Brain microvascular endothelial cell (primary cell): ENCODE measurements around the gene DBR1.
A peak's percentile ranks its signal among the peaks of the same experiment; 100 is the strongest.

Experiments used
- DNase-seq: peaks from one replicate; pipeline ENCODE4 v3.0.0-alpha.2; 2020
- H3K27ac ChIP-seq: fragments of 250-450 bp; sonication (Bioruptor Pico); 2 replicates; pipeline ENCODE4 v1.5.1; 2020; ENCODE audit warnings: mild to moderate bottlenecking, moderate library complexity
- H3K27me3 ChIP-seq: fragments of 250-450 bp; sonication (Bioruptor Pico); replicated peaks from 2 replicates; pipeline ENCODE4 v1.5.1; 2020; ENCODE audit warnings: mild to moderate bottlenecking
- H3K36me3 ChIP-seq: fragments of 250-450 bp; sonication (Bioruptor Pico); replicated peaks from 2 replicates; pipeline ENCODE4 v1.5.1; 2020; ENCODE audit warnings: mild to moderate bottlenecking
- H3K4me3 ChIP-seq: 2 replicates; pipeline ENCODE4 v1.5.1; 2011; ENCODE audit warnings: low read depth, mild to moderate bottlenecking, control low read depth, low read length, moderate library complexity
- in situ Hi-C: cut with HindIII; loops from 2 replicates; pipeline ENCODE4 v1.10.0; 2017; ENCODE audit warnings: low sequenced_read_pairs, low pct_ligation_motif_present
- TF ChIP-seq, protein P1 (sequence below): IDR thresholded peaks from 2 replicates; pipeline ENCODE4 v1.5.1; 2011; ENCODE audit warnings: low read depth, mild to moderate bottlenecking, moderate library complexity, low read length, control low read depth, inconsistent platforms; ENCODE audit errors: missing control alignments

Gene DBR1

DNA sequence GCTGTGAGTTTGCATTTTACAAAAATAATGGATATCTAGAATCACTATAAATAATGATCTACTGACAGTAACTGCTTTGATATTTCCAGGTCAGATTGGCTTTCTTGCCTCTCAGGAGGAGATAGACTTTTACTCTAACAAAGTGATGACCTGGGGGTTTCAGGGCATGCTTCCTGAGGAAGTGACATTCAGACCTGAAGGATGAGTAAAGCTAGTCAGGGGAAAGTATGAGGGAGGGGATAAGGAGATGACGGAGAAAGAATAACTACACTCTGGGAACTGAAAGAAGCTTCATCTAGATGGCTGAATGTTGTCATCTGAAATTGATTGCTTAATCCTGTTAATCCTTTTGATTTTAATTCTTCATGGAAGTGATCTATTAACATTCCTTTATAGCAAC, 44.5 kb upstream of the DBR1 start:
- peak; percentile 61 for DNase-seq
- peak overlapping the region; percentile 55 for H3K27ac ChIP-seq
- in situ Hi-C loops, result no loop called here
- TF ChIP-seq, protein P1, sequence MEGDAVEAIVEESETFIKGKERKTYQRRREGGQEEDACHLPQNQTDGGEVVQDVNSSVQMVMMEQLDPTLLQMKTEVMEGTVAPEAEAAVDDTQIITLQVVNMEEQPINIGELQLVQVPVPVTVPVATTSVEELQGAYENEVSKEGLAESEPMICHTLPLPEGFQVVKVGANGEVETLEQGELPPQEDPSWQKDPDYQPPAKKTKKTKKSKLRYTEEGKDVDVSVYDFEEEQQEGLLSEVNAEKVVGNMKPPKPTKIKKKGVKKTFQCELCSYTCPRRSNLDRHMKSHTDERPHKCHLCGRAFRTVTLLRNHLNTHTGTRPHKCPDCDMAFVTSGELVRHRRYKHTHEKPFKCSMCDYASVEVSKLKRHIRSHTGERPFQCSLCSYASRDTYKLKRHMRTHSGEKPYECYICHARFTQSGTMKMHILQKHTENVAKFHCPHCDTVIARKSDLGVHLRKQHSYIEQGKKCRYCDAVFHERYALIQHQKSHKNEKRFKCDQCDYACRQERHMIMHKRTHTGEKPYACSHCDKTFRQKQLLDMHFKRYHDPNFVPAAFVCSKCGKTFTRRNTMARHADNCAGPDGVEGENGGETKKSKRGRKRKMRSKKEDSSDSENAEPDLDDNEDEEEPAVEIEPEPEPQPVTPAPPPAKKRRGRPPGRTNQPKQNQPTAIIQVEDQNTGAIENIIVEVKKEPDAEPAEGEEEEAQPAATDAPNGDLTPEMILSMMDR, result no peak
- H3K4me3 ChIP-seq, result no peak overlapping the region
- H3K27me3 ChIP-seq, result no peaks in the 10 kb centered on the region
- peaks cover 12% of the 10 kb centered on the region for H3K36me3 ChIP-seq

- in situ Hi-C loops, result no loop called here
- H3K36me3 ChIP-seq, result peaks cover 3% of the 10 kb centered on the region
- no peaks in the 10 kb centered on the region for H3K27me3 ChIP-seq
- DNase-seq, result no peak
- TF ChIP-seq, protein P1, result no peak
- no peak overlapping the region for H3K4me3 ChIP-seq
- no peak overlapping the region for H3K27ac ChIP-seq
Observed at GRCh38 chr3:138213398-138214085, 38.8 kb upstream of the DBR1 start.

- H3K27me3 ChIP-seq, result no peaks in the 10 kb centered on the region
- DNase-seq, result no peak
- H3K36me3 ChIP-seq, result peaks cover 3% of the 10 kb centered on the region
- TF ChIP-seq, protein P1, result no peak
- H3K4me3 ChIP-seq, result no peak overlapping the region
- in situ Hi-C loops, result no loop called here
- H3K27ac ChIP-seq, result no peak overlapping the region
Observed at GRCh38 chr3:138210528-138210927, 35.8 kb upstream of the DBR1 start.

DNA sequence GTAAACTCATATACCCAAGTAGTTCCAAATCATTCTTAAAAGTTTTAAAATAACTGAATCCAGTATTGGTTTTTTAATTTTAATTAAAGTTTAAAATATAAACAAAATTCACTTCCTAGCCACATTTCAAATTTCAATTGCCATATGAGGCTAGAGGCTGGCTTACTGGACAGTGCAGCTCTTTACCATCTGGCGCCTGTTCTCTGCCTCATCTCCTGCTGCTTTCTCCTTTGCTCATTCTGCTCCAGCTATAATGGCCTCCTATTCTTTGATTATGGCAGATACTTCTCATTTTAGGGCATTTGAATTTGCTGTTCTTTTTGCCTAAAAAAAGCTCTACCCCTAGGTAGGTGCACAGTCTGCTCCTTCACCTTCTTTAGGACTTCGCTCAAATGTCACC, 31.5 kb upstream of the DBR1 start:
- DNase-seq, result no peak
- Histone ChIP-seq H3K27ac (no peak overlapping the region), H3K27me3 (no peaks in the 10 kb centered on the region), H3K4me3 (no peak overlapping the region), H3K36me3 (no peaks in the 10 kb centered on the region)
- in situ Hi-C loops, result no loop called here
- TF ChIP-seq, protein P1, result no peak

DNA sequence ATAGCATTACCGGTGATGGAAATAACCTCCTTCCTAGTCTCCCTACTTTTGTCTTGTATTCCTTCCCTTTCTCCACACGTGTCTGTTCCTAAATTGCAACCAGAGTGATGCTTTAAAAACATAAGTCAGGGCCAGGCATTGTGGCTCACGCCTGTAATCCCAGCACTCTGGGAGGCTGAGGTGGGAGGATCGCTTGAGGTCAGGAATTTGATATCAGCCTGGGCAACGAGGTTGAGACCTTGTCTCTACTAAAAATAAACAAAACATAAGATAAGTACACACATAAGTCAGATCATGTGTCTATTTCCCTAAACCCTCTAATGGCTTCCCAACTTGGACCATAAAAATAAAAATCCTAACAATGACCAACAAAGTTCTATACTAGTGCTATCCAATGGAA, 30.8 kb upstream of the DBR1 start:
- in situ Hi-C loops, result no loop called here
- no peak for DNase-seq
- Histone ChIP-seq H3K4me3 (no peak overlapping the region), H3K36me3 (no peaks in the 10 kb centered on the region), H3K27ac (no peak overlapping the region), H3K27me3 (no peaks in the 10 kb centered on the region)
- TF ChIP-seq, protein P1, result no peak

GRCh38 chr3:138203938-138204337, 29.2 kb upstream of the DBR1 start:
- TF ChIP-seq, protein P1, result no peak

More at GRCh38 chr3:138203938-138204337, 29.2 kb upstream of the DBR1 start:
- in situ Hi-C loops, result no loop called here
- Histone ChIP-seq H3K4me3 (no peak overlapping the region), H3K27me3 (no peaks in the 10 kb centered on the region), H3K27ac (no peak overlapping the region), H3K36me3 (no peaks in the 10 kb centered on the region)
- DNase-seq, result no peak
